ENCODE data around the gene CRYBB3. TPM values are rescaled to one million over a fixed set of nuclear protein-coding genes. Genes with fewer than 3 reads are reported as not detected.
A peak's percentile ranks its signal among the peaks of the same experiment; 100 is the strongest.

Gene CRYBB3
- total RNA-seq, 1 experiment from 2014 or later = 0.39 TPM

GRCh38 chr22:25160120-25160996 lies 39.3 kb upstream of the CRYBB3 start:
- H3K9ac ChIP-seq (ENCODE audit: extremely low read depth, insufficient read length, low read length) = no peak overlapping the region
- no peak overlapping the region; the same call in 1 of the 2 replicates for H3K14ac ChIP-seq (ENCODE audit: insufficient read depth, low read length)
- Mint-ChIP-seq H3K27ac (peak overlapping the region; percentile 17 to 71 (median 67); a peak in 4 of 7 replicates), H3K4me1 (peaks cover 3 to 5% of the 10 kb centered on the region in 2 experiments; a peak in 1 of 4 replicates), H3K36me3 (ENCODE audit: insufficient read depth in 1 of 3, low read depth in 3 of 3) (no peaks in the 10 kb centered on the region), H3K4me3 (no peak overlapping the region; a peak in 1 of 5 replicates), H3K9me3 (no peaks in the 10 kb centered on the region), H3K27me3 (ENCODE audit: low read depth) (no peaks in the 10 kb centered on the region)
- no peak overlapping the region for H2BK120ac ChIP-seq (ENCODE audit: low read depth, low read length, poor library complexity, severe bottlenecking)
- H3K4ac ChIP-seq (ENCODE audit: low read depth, low read length) = no peak overlapping the region
- H3K23ac ChIP-seq (ENCODE audit: insufficient read length, low read depth, low read length) = no peak overlapping the region
- H2BK12ac ChIP-seq (ENCODE audit: insufficient read length, low read depth, low read length) = no peak overlapping the region
- H2AFZ ChIP-seq (ENCODE audit: low read length) = no peak overlapping the region
- no peak overlapping the region for H3K4me2 ChIP-seq (ENCODE audit: insufficient read depth, insufficient read length, low read length)
- H3K9me3 ChIP-seq (ENCODE audit: control insufficient read depth, low read depth, low read length) = no peaks in the 10 kb centered on the region
- H3K27ac ChIP-seq (ENCODE audit: insufficient read length, low read depth, low read length) = no peak overlapping the region
- no peak overlapping the region for H2BK5ac ChIP-seq (ENCODE audit: insufficient read length, low read length)
- no peak overlapping the region for H3K56ac ChIP-seq (ENCODE audit: insufficient read length, low read depth, low read length)
- TF ChIP-seq CTCF (conservative IDR thresholded peaks at IDR 0.05) = no peak
- H3K4me1 ChIP-seq (ENCODE audit: insufficient read depth, low read length) = no peaks in the 10 kb centered on the region
- no peak for DNase-seq
- no peak overlapping the region for H4K8ac ChIP-seq (replicated peaks; ENCODE audit: insufficient read length, low read depth, low read length)
- H4K91ac ChIP-seq (ENCODE audit: insufficient read length, low read depth, low read length) = no peak overlapping the region
- H2BK15ac ChIP-seq (ENCODE audit: low read depth, low read length) = no peak overlapping the region
- H3K79me2 ChIP-seq (ENCODE audit: insufficient read depth, low read length) = no peaks in the 10 kb centered on the region
- no peaks in the 10 kb centered on the region for H3K27me3 ChIP-seq (ENCODE audit: insufficient read depth, low read length)
- H2BK20ac ChIP-seq (ENCODE audit: low read depth, low read length, poor library complexity, severe bottlenecking) = no peak overlapping the region
- no peak overlapping the region for H3T11ph ChIP-seq (ENCODE audit: low read length)
- H2AK5ac ChIP-seq (ENCODE audit: insufficient read length, low read length) = no peak overlapping the region
- no peaks in the 10 kb centered on the region for H3K79me1 ChIP-seq (ENCODE audit: insufficient read depth, low read depth, low read length, poor library complexity, severe bottlenecking)
- H3K23me2 ChIP-seq (ENCODE audit: insufficient read length, low read depth, low read length, poor library complexity, severe bottlenecking) = no peaks in the 10 kb centered on the region
- no CpG with 5 or more reads among the region's 11 CpGs for WGBS (ENCODE audit: extremely low coverage, insufficient read length, low lambda C conversion rate)
- H3K18ac ChIP-seq (ENCODE audit: insufficient read length, low read depth, low read length) = no peak overlapping the region
- no peak overlapping the region for H4K5ac ChIP-seq (ENCODE audit: insufficient read length, low read depth, low read length)
- no peaks in the 10 kb centered on the region for H4K20me1 ChIP-seq (ENCODE audit: control insufficient read depth, insufficient read depth, insufficient read length)

Measured in H9 (cell line).